GM12878 (cell line): ENCODE data around the gene VAV2. TPM values are rescaled to one million over a fixed set of nuclear protein-coding genes. Genes with fewer than 3 reads are reported as not detected.

Experiments
- ATAC-seq: fragments of 200-7000 bp; cut with Tn5 transposase; 3 replicates; pipeline ENCODE4 v1.9.1; 2020; ENCODE audit warnings: mild to moderate bottlenecking, moderate library complexity
- BruUV-seq: library from RNA; stranded (reverse); fragments of 400-500 nt; replicated peaks from 2 replicates; lab custom pipeline; 2021; lab: Mats Ljungman, UMichigan
- CTCF ChIA-PET: fragments of 300-600 bp; sonication (Branson Sonifier 250); formaldehyde crosslinking; extraction: SDS; loops from one replicate; lab custom pipeline; 2021; ENCODE audit warnings: inconsistent platforms; lab: Yijun Ruan, JAX
- POLR2A ChIA-PET: fragments of 350-600 bp; formaldehyde crosslinking; extraction: SDS; loops from one replicate; lab custom pipeline; 2021; ENCODE audit warnings: inconsistent platforms; lab: Charles Lee
- RAD21 ChIA-PET: fragments of 300-600 bp; sonication (Branson Sonifier 250); formaldehyde crosslinking; loops from one replicate; lab custom pipeline; 2023; ENCODE audit warnings: antibody characterized with exemption; ENCODE audit not compliant: unreplicated experiment; lab: Charles Lee
- SMC1A ChIA-PET: fragments of 300-600 bp; sonication (Branson Sonifier 250); formaldehyde crosslinking; loops from one replicate; lab custom pipeline; 2023; ENCODE audit not compliant: unreplicated experiment, uncharacterized antibody; lab: Charles Lee
- DNase-seq: peaks from one replicate; pipeline ENCODE4 v3.0.0-alpha.2; 2011; ENCODE audit warnings: low read depth, low spot score
- FAIRE-seq: peaks from 3 replicates; lab custom pipeline; 2011; peaks lifted over from hg19 to GRCh38; lab: Jason Lieb, UNC
- H2AFZ ChIP-seq: 2 replicates; pipeline ENCODE4 v1.6.0; 2011; ENCODE audit warnings: low read depth, low read length, control low read depth; ENCODE audit not compliant: control insufficient read depth
- H3K27ac ChIP-seq: 2 replicates; pipeline ENCODE4 v1.5.1; 2011; ENCODE audit warnings: control low read depth; ENCODE audit not compliant: control insufficient read depth, insufficient read depth
- H3K27me3 ChIP-seq, 2 experiments: replicated peaks in 1 of 2; 2 replicates each; pipeline versions ENCODE4 v1.6.0 to v1.6.1; 2011; ENCODE audit warnings: low read length in 1 of 2; ENCODE audit not compliant: control insufficient read depth in 2 of 2, insufficient read depth in 2 of 2
- H3K36me3 ChIP-seq, 2 experiments: 2 replicates each; pipeline ENCODE4 v1.5.1; 2011; ENCODE audit warnings: low read length in 1 of 2; ENCODE audit not compliant: control insufficient read depth in 2 of 2, insufficient read depth in 2 of 2
- H3K4me1 ChIP-seq: 2 replicates; pipeline ENCODE4 v1.6.1; 2011; ENCODE audit warnings: mild to moderate bottlenecking, low read length, moderate library complexity, mixed read lengths; ENCODE audit not compliant: control insufficient read depth, insufficient read depth
- H3K4me2 ChIP-seq: 2 replicates; pipeline ENCODE4 v1.6.0; 2011; ENCODE audit warnings: control low read depth; ENCODE audit not compliant: control insufficient read depth, insufficient read depth
- H3K4me3 ChIP-seq: fragments of 200-600 bp; sonication (generic); 2 replicates; pipeline ENCODE4 v1.5.1; 2016
- H3K79me2 ChIP-seq: 2 replicates; pipeline ENCODE4 v1.6.0; 2011; ENCODE audit warnings: low read length; ENCODE audit not compliant: control insufficient read depth, insufficient read depth
- H3K9ac ChIP-seq: 2 replicates; pipeline ENCODE4 v1.8.0; 2011; ENCODE audit warnings: low read length, control low read depth, mixed read lengths; ENCODE audit not compliant: control insufficient read depth, insufficient read depth
- H3K9me3 ChIP-seq: replicated peaks from 3 replicates; pipeline ENCODE4 v1.5.1; 2011; ENCODE audit warnings: mild to moderate bottlenecking, low read length; ENCODE audit not compliant: control insufficient read depth, insufficient read depth
- H4K20me1 ChIP-seq: 2 replicates; pipeline ENCODE4 v1.6.0; 2011; ENCODE audit not compliant: control insufficient read depth, insufficient read depth
- CEBPB ChIP-seq, 2 experiments: fragments of 150-350 bp in 1 of 2; IDR thresholded peaks; 2 replicates each; pipeline ENCODE4 v1.6.1; 2012 to 2014; ENCODE audit warnings: low read depth in 2 of 2, low read length in 2 of 2, borderline replicate concordance in 1 of 2, inconsistent platforms in 1 of 2
- CREB1 ChIP-seq: IDR thresholded peaks from 2 replicates; pipeline ENCODE4 v1.6.1; 2012; ENCODE audit warnings: low read depth, mild to moderate bottlenecking, inconsistent platforms
- CTCF ChIP-seq, 3 experiments: IDR thresholded peaks in 2 of 3; conservative IDR thresholded peaks in 1 of 3; 2 replicates each; pipeline ENCODE4 v1.5.1; 2011; ENCODE audit warnings: low read depth in 3 of 3, low read length in 3 of 3, mild to moderate bottlenecking in 3 of 3, control low read depth in 2 of 3, moderate library complexity in 2 of 3, inconsistent platforms in 1 of 3, mixed read lengths in 1 of 3; ENCODE audit not compliant: control insufficient read depth in 2 of 3, insufficient read depth in 1 of 3; ENCODE audit errors: extremely low read depth in 1 of 3
- SP1 ChIP-seq: IDR thresholded peaks from one replicate; pipeline ENCODE4 v1.6.1; 2011; ENCODE audit warnings: low read depth, low read length
- ZBTB40 ChIP-seq: fragments of 450-650 bp; IDR thresholded peaks from 2 replicates; pipeline ENCODE4 v1.6.1; 2016; ENCODE audit warnings: mild to moderate bottlenecking, moderate library complexity, borderline replicate concordance
- WGBS: methylation state at CpG from one replicate; pipeline ENCODE4 v1.1.6; 2016; ENCODE audit warnings: low lambda C conversion rate; ENCODE audit not compliant: insufficient replicate concordance, insufficient coverage; ENCODE audit errors: missing lambda C conversion rate; 5-methylcytosine and 5-hydroxymethylcytosine counted together
- in situ Hi-C: fragments of 300-500 bp; cut with MboI; formaldehyde crosslinking; loops from 9 replicates; pipeline ENCODE4 v1.14.3; 2018; ENCODE audit warnings: mixed read lengths
- intact Hi-C: fragments of 100-400 bp; cut with micrococcal nuclease; formaldehyde crosslinking; loops from one replicate; pipeline ENCODE4 v1.14.2; 2022; ENCODE audit not compliant: unreplicated experiment
- polyA plus RNA-seq, 11 experiments: library from polyadenylated mRNA; depleted of rRNA in 4 of 11; unstranded in 6 of 11; stranded (reverse) in 5 of 11; fragments of >200 nt; fragmentation: Nextera tagmentation in 4 of 11; fragmentation: Illumina TruSeq in 1 of 11; extraction: Ambion mirVana in 4 of 11; extraction: Trizol in 1 of 11; gene quantifications; 1 replicate in 1 of 11; 2 replicates in 10 of 11; pipeline versions ENCODE4 v1.2.1 to v1.2.3, GENCODE V29; 2011 to 2016; ENCODE audit warnings: inconsistent platforms in 2 of 11, missing spikeins in 2 of 11, low read depth in 1 of 11
- total RNA-seq, 4 experiments: library from RNA; depleted of rRNA in 3 of 4; stranded (reverse); fragments of >200 nt in 3 of 4; fragmentation: Illumina TruSeq in 1 of 4; extraction: Trizol in 1 of 4; gene quantifications; 2 replicates each; pipeline versions ENCODE4 v1.2.1 to v1.2.3, GENCODE V29; 2013 to 2021

Gene VAV2
- total and polyA plus RNA-seq, 10 of the 15 experiments (the other 5 are each of a cell fraction or from before 2014, with no cell fraction given) = 0.13 to 43.9 (median 16.9) TPM

GRCh38 chr9:133929599-133929998, 62.5 kb downstream of the VAV2 start:
- no peaks in the 10 kb centered on the region; the same call in 2 of the 3 replicates for H3K9me3 ChIP-seq
- H3K9ac ChIP-seq = no peak overlapping the region
- H3K4me1 ChIP-seq = peaks cover 11% of the 10 kb centered on the region
- H3K79me2 ChIP-seq = peaks cover 28% of the 10 kb centered on the region
- ChIA-PET POLR2A (no interaction called here), RAD21 (no interaction called here), CTCF (no interaction called here), SMC1A (no interaction called here)
- FAIRE-seq (no peak), ATAC-seq (no peak), DNase-seq (no peak)
- TF ChIP-seq CTCF (IDR thresholded peaks at IDR 0.05 in 2 of 3, conservative IDR thresholded peaks at IDR 0.05 in 1 of 3; ENCODE audit: control insufficient read depth in 2 of 3, extremely low read depth in 1 of 3, insufficient read depth in 1 of 3, low read depth in 3 of 3, low read length in 3 of 3) = no peak
- TF ChIP-seq SP1 = no peak
- no peak for TF ChIP-seq CREB1
- no peak for TF ChIP-seq ZBTB40
- TF ChIP-seq CEBPB (IDR thresholded peaks at IDR 0.05; ENCODE audit: borderline replicate concordance in 1 of 2, low read depth in 2 of 2, low read length in 2 of 2) = no peak
- no peaks in the 10 kb centered on the region; the same call in 1 of the 2 replicates for H4K20me1 ChIP-seq
- H3K27me3 ChIP-seq = no peaks in the 10 kb centered on the region
- H3K27ac ChIP-seq = no peak overlapping the region
- BruUV-seq = no TSS peak
- H2AFZ ChIP-seq = no peak overlapping the region
- 78% methylated on average over 10 of the region's 10 CpGs for WGBS
- intact Hi-C loops (no loop called here), in situ Hi-C loops (no loop called here)
- H3K36me3 ChIP-seq = peaks cover 1 to 2% of the 10 kb centered on the region in 2 experiments; a peak in 3 of 4 replicates
- no peak overlapping the region for H3K4me2 ChIP-seq
- no peak overlapping the region for H3K4me3 ChIP-seq
